Measurements from ENCODE around the gene MAP1LC3A. TPM values are rescaled to one million over a fixed set of nuclear protein-coding genes. Genes with fewer than 3 reads are reported as not detected.
A peak's percentile ranks its signal among the peaks of the same experiment; 100 is the strongest.
"Not testable (repeated sequence)": the region's sequence is repeated elsewhere in the genome, so short reads cannot be mapped to it uniquely, and the experiment has no call there.

Gene MAP1LC3A
- total RNA-seq, 1 donor from 2014 or later: 33.6 TPM

GRCh38 chr20:34517114-34517505 lies 41.4 kb upstream of the MAP1LC3A start:
- no peak for DNase-seq (ENCODE audit: low spot score)
- Mint-ChIP-seq H3K9me3 (ENCODE audit: unreplicated experiment) (no peaks in the 10 kb centered on the region), H3K36me3 (ENCODE audit: low read depth, unreplicated experiment) (peaks cover 11% of the 10 kb centered on the region), H3K27me3 (ENCODE audit: unreplicated experiment) (peaks cover 11% of the 10 kb centered on the region), H3K4me3 (ENCODE audit: unreplicated experiment) (peak overlapping the region; percentile 99), H3K4me1 (ENCODE audit: unreplicated experiment) (peaks cover 29% of the 10 kb centered on the region), H3K27ac (ENCODE audit: unreplicated experiment) (peak overlapping the region; percentile 98)
- TF ChIP-seq CTCF (IDR thresholded peaks at IDR 0.05; ENCODE audit: unreplicated experiment): no peak

DNA sequence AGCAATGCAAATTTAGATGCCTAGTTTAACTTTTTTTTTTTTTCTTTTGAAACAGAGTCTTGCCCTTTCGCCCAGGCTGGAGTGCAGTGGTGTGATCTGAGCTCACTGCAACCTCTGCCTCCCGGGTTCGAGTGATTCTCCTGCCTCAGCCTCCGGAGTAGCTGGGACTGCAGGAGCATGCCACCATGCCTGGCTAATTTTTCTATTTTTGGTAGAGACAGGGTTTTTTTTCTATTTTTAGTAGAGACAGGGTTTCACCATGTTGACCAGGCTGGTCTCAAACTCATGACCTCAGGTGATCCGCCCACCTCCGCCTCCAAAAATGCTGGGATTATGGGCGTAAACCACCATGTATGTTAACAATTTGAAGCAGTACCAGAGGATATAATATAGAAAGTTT lies 39.7 kb upstream of the MAP1LC3A start:
- H3K4me3 Mint-ChIP-seq (ENCODE audit: unreplicated experiment); H3K36me3 Mint-ChIP-seq (ENCODE audit: low read depth, unreplicated experiment); DNase-seq (ENCODE audit: low spot score); H3K9me3 Mint-ChIP-seq (ENCODE audit: unreplicated experiment); H3K27ac Mint-ChIP-seq (ENCODE audit: unreplicated experiment): not testable (repeated sequence)
- Mint-ChIP-seq H3K27me3 (ENCODE audit: unreplicated experiment) (peaks cover 11% of the 10 kb centered on the region), H3K4me1 (ENCODE audit: unreplicated experiment) (peaks cover 30% of the 10 kb centered on the region)

DNA sequence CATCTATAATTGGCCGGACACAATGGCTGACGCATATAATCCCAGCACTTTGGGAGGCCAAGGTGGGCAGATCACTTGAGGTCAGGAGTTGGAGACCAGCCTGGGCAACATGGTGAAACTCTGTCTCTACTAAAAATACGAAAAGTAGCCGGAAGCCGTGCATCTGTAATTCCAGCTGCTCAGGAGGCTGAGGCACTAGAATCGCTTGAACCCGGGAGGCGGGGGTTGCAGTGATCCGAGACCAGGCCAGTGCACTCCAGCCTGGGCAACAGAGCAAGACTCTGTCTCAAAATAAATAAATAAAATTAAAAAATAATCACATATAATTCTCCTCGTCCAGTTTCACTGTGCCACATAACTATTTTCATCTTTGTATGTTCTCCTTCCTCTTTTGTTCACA lies 38.7 kb upstream of the MAP1LC3A start:
- not testable (repeated sequence) for DNase-seq (ENCODE audit: low spot score); H3K27ac Mint-ChIP-seq (ENCODE audit: unreplicated experiment); H3K4me3 Mint-ChIP-seq (ENCODE audit: unreplicated experiment); H3K9me3 Mint-ChIP-seq (ENCODE audit: unreplicated experiment); H3K36me3 Mint-ChIP-seq (ENCODE audit: low read depth, unreplicated experiment)
- Mint-ChIP-seq H3K4me1 (ENCODE audit: unreplicated experiment) (peaks cover 24% of the 10 kb centered on the region), H3K27me3 (ENCODE audit: unreplicated experiment) (peaks cover 10% of the 10 kb centered on the region)

DNA sequence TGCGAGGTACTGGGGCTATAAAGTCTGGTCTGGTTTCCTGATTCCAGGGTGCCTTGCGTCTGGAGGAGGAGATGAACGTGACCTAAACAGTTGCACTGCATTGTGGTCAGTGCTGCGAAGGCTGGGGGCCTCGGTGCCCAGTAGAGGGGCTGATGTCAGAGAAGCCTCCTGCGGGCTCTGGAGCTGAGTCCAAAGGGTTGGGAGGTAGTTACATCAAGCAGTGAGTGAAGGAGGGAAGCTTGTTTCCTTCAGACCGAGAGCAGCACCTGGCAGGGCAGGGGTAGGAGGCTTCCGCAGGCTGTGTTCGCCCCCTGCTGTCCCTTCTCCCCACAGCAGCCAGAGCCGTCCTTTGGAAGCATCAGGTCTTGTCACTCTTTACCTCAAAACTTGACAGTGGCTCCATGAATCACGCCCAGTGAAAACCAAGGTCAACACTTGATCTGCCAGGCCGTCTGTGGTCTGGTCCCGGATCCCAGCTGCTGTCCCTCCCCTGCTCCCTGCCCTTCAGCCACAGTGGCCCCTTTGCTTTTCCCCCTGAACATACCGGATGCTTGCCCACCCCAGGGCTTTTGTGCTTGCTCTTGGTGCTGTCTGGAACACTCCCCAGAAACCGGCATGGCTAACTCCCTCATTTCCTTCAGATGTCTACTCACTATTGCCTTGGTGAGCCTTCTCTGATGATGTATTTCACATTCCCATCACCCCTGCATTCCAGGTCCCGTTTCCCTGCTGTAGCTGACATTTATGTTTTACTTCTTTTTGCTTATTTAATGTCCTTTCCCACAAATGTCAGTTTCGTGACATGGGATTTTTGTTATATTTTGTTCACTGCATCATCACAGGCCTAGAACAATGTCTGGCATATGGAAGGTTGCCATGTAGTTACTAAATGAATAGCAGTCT lies 35.3 kb upstream of the MAP1LC3A start:
- Mint-ChIP-seq H3K36me3 (ENCODE audit: low read depth, unreplicated experiment) (peaks cover 24% of the 10 kb centered on the region), H3K27ac (ENCODE audit: unreplicated experiment) (no peak overlapping the region), H3K9me3 (ENCODE audit: unreplicated experiment) (no peaks in the 10 kb centered on the region), H3K27me3 (ENCODE audit: unreplicated experiment) (peaks cover 7% of the 10 kb centered on the region), H3K4me3 (ENCODE audit: unreplicated experiment) (peak overlapping the region; percentile 12), H3K4me1 (ENCODE audit: unreplicated experiment) (peaks cover 3% of the 10 kb centered on the region)
- TF ChIP-seq CTCF (IDR thresholded peaks at IDR 0.05; ENCODE audit: unreplicated experiment): peak; percentile 38
- peak; percentile 66 for DNase-seq (ENCODE audit: low spot score)

GRCh38 chr20:34524426-34524825 lies 34.1 kb upstream of the MAP1LC3A start:
- Mint-ChIP-seq H3K27me3 (ENCODE audit: unreplicated experiment) (peaks cover 7% of the 10 kb centered on the region), H3K36me3 (ENCODE audit: low read depth, unreplicated experiment) (peaks cover 36% of the 10 kb centered on the region), H3K27ac (ENCODE audit: unreplicated experiment) (no peak overlapping the region), H3K9me3 (ENCODE audit: unreplicated experiment) (no peaks in the 10 kb centered on the region), H3K4me1 (ENCODE audit: unreplicated experiment) (peaks cover 3% of the 10 kb centered on the region), H3K4me3 (ENCODE audit: unreplicated experiment) (no peak overlapping the region)
- TF ChIP-seq CTCF (IDR thresholded peaks at IDR 0.05; ENCODE audit: unreplicated experiment): no peak
- DNase-seq (ENCODE audit: low spot score): no peak

DNA sequence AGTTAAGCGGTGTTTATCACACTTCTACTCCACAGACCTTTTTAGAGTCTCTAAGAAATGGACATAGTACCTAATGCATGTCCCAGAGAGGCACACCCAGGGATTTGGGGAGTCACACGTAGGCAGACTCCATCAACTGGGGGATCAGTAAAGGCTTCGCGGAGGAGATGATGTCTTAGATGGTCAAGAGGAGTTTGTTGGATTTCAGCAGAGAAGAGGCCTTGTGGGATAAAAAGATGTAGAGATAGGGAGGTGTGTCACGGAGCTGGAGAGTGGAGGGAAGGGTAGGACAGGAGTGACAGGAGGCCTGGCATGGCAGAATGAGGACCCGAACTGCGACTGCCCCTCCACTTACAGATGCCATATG lies 33.2 kb upstream of the MAP1LC3A start:
- peaks cover 3% of the 10 kb centered on the region for H3K4me1 Mint-ChIP-seq (ENCODE audit: unreplicated experiment)
- H3K36me3 Mint-ChIP-seq (ENCODE audit: low read depth, unreplicated experiment): peaks cover 40% of the 10 kb centered on the region
- H3K27ac Mint-ChIP-seq (ENCODE audit: unreplicated experiment): no peak overlapping the region
- peaks cover 7% of the 10 kb centered on the region for H3K27me3 Mint-ChIP-seq (ENCODE audit: unreplicated experiment)
- DNase-seq (ENCODE audit: low spot score): no peak
- H3K9me3 Mint-ChIP-seq (ENCODE audit: unreplicated experiment): no peaks in the 10 kb centered on the region
- no peak for TF ChIP-seq CTCF (IDR thresholded peaks at IDR 0.05; ENCODE audit: unreplicated experiment)
- H3K4me3 Mint-ChIP-seq (ENCODE audit: unreplicated experiment): peak overlapping the region; percentile 26
